GM21786 (cell line): ENCODE results near the gene WDR54.
"Not testable (repeated sequence)": the region's sequence is repeated elsewhere in the genome, so short reads cannot be mapped to it uniquely, and the experiment has no call there.

ENCODE experiments used
- ATAC-seq: cut with Tn5 transposase; IDR thresholded peaks from one replicate; pipeline ENCODE4 v1.9.1; 2021; ENCODE audit not compliant: unreplicated experiment

Gene WDR54

DNA sequence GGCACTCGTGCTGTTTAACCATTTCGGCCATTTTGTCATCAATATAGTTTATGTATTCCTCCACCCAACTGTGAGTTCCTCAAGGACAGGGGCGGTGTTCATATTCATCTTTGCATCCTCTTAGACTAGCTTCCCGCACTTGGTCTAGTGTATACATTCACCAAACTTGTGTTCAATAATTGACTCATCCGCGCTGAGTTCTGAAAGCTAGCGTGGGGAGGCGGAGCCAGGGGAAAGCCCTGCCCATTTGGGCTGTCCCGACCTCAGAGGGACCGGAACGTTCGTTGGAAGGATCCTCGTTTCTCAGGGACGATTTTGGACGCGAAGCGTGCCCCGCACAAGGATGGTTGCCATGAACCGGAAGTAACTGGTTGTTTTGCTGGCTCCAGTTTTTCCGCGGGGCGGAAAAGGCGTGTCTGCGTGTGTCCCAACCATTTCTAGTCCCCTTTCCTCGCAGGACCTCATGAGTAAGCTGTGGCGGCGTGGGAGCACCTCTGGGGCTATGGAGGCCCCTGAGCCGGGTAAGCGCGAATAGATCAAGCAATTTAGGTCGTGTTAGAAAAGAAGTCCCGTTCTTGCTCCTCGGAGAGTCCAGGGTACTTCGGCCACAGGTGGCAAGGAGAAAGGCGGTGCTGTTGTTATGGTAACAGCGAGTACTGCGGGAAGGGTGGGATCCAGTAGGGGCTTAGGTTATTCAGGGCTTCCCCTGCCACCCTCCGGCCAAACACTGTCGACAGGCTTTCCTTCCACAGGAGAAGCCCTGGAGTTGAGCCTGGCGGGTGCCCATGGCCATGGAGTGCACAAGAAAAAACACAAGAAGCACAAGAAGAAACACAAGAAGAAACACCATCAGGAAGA lies 33.4 kb downstream of the WDR54 start, which contains the start of gene INO80B:
Gene INO80B, plus strand, starts transcription at position 434 of the 858 bp plus-strand sequence. Its CDS starts 30 bp downstream, at position 464.
- peak; percentile 33 for ATAC-seq

DNA sequence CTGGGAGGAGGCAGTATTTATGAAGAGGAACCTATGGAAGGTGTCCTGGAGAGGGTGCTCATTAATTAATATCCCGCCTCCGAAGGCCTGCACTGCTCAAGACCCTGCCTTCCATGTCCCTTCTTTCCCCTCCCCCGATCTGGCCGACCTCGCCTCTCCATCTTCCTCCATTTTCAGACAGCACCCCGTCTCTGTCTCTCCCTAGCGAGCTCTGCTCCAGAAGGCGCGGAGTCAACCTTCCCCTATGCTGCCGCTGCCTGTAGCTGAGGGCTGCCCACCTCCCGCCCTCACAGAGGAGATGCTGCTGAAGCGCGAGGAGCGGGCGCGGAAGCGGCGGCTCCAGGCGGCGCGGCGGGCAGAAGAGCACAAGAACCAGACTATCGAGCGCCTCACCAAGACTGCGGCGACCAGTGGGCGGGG lies 35.6 kb downstream of the WDR54 start:
- no peak for ATAC-seq

DNA sequence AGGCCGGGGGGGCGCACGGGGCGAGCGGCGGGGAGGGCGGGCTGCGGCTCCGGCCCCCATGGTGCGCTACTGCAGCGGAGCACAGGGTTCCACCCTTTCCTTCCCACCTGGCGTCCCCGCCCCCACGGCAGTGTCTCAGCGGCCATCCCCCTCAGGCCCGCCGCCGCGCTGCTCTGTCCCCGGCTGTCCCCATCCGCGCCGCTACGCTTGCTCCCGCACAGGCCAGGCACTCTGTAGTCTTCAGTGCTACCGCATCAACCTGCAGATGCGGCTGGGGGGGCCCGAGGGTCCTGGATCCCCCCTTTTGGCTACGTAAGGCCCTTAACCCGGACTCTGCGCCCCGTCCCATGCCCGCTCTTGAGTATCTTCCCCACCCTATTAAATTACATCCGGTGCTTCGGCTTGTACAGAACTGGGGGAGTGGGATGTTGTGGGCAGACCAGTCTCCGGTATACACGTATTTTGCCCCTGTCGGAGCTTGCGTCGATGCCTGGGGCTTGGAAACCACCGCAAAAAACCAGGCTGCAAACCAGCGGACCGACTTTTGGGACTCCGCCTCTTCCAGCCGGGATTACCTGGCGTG lies 36.1 kb downstream of the WDR54 start:
- peak; percentile 29 for ATAC-seq

DNA sequence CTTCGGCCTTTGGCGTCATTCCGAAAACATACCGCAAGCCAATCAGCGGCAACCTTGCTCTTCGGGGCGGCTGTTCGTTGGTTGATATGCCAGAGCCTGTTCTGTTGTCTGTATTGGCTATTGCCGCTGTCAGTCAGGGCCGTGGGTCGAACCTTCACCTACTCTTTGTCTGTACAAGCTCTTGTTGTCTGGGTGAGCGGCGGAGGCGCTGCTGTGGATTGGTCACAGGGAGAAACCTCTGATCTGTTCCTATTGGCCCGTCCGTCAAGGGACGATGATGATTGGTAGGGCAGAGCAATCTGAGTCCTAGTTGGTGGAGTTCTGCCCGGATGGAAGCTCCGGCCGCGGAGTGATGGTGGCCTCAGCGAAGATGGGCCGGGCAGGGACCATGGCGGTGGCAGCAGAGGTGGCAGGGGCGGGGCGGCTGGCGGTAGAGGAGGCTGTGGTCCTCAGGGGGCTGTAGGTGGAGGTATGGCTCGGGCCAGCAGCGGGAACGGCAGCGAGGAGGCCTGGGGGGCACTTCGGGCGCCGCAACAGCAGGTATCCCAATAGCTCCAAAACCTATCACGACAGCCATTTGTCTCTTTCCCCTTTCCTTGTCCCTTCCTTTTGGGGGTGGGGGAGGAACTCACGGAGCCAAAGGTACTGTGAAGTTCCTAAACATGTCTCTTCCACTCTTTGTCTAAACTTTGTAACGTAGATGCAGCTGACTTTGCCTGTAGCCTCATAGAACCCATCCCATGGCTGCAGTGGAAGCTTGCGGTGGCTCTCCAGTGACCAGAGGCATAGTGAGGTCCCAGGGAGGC lies 36.8 kb downstream of the WDR54 start, which contains the start of gene WBP1:
Gene WBP1, plus strand, starts transcription at position 307 of the 806 bp plus-strand sequence. Its CDS starts 165 bp downstream, at position 472.
- ATAC-seq = peak; percentile 86

DNA sequence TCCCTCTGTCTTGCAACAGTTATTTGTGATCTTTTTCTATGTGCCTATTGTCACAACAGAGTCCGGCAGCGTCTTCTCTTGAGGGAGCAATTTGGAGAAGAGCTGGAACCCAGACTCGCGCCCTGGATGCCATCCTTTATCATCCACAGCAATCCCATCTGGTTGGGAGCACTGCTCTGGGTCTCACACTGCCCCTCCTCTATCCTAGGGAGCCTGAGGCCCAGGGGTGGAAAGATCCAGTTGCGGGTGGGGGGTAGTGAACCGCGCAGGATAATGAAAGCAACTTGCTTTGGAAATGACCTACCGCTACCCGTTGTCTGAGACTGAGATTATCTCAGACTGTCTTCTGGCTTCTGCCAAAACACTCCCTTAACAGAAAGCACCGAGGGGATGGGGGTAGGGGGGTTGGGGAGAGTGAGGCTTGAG lies 37.4 kb downstream of the WDR54 start:
- no peak for ATAC-seq

DNA sequence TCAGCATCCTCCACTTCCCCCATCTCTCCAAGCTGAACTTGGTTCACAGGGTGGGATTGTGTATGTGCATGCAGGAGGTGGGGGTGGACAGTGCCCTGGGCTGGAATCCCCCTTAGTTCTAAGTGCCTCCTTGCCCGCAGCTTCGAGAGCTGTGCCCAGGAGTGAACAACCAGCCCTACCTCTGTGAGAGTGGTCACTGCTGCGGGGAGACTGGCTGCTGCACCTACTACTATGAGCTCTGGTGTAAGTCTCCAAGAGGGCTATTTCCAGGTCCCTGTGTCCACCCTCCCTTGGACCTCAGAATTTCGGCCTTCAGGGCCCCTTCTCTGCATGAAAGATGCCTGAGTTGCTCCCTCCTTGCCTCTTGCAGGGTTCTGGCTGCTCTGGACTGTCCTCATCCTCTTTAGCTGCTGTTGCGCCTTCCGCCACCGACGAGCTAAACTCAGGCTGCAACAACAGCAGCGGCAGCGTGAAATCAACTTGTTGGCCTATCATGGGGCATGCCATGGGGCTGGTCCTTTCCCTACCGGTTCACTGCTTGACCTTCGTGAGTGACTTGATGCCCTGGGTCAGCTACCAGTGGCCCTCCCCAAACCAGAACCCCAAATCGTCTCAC lies 38.1 kb downstream of the WDR54 start:
- ATAC-seq = not testable (repeated sequence)

DNA sequence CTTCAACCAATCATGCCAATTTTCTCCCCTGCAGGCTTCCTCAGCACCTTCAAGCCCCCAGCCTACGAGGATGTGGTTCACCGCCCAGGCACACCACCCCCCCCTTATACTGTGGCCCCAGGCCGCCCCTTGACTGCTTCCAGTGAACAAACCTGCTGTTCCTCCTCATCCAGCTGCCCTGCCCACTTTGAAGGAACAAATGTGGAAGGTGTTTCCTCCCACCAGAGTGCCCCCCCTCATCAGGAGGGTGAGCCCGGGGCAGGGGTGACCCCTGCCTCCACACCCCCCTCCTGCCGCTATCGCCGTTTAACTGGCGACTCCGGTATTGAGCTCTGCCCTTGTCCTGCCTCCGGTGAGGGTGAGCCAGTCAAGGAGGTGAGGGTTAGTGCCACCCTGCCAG lies 38.7 kb downstream of the WDR54 start:
- not testable (repeated sequence) for ATAC-seq

DNA sequence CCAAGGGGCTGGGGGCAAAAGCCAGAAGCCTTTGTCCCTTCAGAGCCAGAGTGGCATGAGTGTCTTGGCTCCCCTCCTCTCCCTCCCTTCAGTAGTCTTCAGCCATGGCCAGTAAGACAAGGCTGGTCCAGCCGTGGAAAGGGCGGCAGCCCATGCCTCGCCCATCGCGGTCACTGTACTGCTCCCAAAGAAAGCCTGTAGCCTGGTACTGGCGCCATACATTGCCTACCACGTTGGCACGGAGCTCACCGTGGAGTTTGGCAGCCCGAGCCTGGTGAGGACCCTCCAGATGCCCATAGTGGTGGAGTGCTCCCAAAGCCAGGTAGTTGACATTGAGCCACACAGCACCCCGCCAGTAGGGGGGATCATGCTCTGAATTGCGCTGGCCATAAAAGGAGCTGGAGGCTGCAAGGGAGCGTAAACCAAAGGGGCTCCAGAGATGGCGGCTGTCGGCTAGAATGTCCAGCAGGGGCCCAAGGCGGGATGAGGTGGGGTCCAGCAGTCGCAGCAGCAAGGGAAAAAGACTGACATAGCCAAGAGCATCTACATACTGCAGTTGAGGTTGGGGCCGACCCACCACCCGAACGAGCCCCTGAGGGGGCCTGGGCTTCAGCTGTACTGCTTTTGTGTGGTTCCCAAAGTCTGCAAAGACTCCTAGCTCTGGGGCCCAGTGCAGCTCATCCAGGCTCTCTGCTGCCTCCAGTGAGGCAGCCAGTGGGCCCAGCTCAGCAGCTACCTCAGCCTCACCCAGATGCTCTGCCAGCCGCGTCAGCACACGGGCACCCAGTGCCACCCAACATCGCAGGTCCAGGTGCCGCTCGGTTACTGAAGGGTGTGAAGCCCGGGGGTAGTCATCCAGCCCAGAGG lies 39.9 kb downstream of the WDR54 start:
- no peak for ATAC-seq

- ATAC-seq = no peak
These were observed 40.7 kb downstream of the WDR54 start for GRCh38 chr2:74462054-74462785.

- ATAC-seq = no peak
These were observed 41.2 kb downstream of the WDR54 start for GRCh38 chr2:74462786-74463105.

DNA sequence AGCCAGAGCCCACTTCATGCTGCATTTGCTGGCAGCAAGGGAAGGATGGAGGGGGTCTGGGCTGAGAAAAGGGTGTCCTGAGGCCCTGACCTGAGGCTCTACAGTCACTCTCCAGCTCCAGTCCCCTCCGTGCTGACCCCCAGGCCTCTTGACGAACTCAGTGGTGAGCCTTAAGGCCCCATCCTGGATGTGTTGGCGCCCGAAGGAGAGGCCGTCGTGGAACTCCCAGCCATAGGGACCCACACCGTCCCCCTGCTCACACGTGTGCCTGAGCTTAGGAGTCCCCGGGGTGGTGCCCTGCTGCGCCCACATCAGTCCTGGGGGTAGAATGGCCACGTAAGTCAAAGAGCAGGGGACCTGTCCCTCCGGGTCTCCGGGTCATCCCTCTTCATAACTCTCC lies 42.9 kb downstream of the WDR54 start:
- no peak for ATAC-seq

GRCh38 chr2:74470742-74471141 lies 49.2 kb downstream of the WDR54 start:
- not testable (repeated sequence) for ATAC-seq

- no peak for ATAC-seq
These were observed 50.0 kb downstream of the WDR54 start for GRCh38 chr2:74471332-74472065.

GRCh38 chr2:74472086-74472944 lies 50.8 kb downstream of the WDR54 start, which contains the start of gene MRPL53:
Gene MRPL53, minus strand, starts transcription at chr2:74472680. Its CDS starts 20 bp downstream, at chr2:74472660.
- ATAC-seq = peak; percentile 94

- ATAC-seq = no peak
These were observed 51.4 kb downstream of the WDR54 start for GRCh38 chr2:74472945-74473258.

GRCh38 chr2:74474481-74474880 lies 53.0 kb downstream of the WDR54 start:
- ATAC-seq = no peak

DNA sequence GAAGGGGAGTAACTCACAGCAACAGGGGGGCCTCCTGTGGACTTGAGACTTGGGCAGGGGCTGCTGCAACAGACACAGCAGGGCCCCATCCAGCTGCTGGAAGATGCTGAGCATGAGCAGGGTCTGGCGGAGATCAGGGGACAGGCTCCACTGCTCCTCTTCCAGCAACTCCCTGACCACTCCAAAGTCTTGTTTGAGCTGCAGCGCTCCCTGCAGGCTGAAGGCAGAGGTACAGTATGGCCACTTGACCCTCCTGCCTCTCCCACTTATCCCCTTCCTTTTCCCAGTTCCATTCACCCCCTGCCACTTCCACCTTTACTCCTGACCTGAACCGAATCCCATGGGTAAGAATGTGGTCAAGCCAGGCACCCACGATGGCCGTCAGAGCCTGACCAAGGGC lies 53.4 kb downstream of the WDR54 start:
- ATAC-seq = no peak
